HG02759 (cell line): ENCODE measurements around the gene DAO.
"Not testable (repeated sequence)": the region's sequence is repeated elsewhere in the genome, so short reads cannot be mapped to it uniquely, and the experiment has no call there.

ENCODE experiments used
- ATAC-seq: cut with Tn5 transposase; IDR thresholded peaks from one replicate; pipeline ENCODE4 v1.9.1; 2021; ENCODE audit warnings: mild to moderate bottlenecking, moderate library complexity; ENCODE audit not compliant: unreplicated experiment

DAO gene

DNA sequence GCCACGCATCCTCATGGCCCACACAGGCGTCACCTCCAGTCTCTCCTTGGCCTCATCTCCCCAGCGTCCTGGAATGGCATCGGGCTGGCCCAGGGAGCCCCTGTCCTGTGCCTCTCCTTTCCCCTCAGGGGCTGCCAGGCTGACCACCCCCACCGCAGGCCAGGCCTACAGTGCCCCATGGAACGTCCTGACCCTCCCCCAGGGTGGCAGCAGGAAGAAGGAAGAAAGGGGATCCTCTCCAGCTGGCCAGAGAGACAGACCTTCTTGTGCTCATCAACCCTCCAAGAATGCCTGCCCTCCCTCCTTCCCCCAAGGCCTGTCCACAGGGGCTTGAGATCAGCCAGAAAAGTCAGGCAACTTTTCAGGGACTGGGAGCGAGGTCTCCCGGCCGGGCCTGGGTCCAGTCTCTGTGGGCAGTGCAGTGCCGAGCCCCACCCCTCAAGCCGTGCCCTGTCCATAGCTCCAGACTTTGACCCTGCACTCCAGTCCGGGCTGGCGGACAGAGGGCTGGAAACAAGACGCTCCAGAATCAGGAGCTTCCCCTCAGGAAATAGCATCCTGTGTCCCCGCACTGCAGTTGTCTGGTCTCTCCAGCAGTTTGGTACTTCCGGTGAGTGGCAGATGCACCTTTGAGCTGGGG is at the start of gene DAO:
Gene DAO, plus strand, starts transcription at position 478 of the 640 bp plus-strand sequence. CDS start 4,915 bp downstream, outside the sequence.
- ATAC-seq = no peak

- peak; percentile 73 for ATAC-seq
These were observed 48.4 kb upstream of the DAO start for GRCh38 chr12:108831309-108831991.

DNA sequence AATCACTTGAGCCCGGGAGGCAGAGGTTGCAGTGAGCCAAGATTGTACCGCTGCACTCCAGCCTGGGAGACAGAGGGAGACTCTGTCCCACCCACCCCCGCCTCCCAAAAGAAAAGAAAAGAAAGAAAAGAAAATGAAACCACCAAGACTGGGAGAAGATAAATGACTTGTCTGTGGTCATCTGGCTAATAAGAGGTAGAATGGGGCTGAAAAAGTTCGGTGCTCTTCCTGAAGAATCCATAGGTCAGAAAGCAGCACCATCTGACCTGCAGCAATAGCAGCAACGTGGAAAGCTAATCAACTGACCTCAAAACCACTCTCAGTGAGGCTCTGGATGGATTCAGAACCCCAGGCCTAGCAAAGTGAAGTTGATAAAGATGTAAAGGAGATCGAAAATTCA is 47.7 kb upstream of the DAO start:
- no peak for ATAC-seq

DNA sequence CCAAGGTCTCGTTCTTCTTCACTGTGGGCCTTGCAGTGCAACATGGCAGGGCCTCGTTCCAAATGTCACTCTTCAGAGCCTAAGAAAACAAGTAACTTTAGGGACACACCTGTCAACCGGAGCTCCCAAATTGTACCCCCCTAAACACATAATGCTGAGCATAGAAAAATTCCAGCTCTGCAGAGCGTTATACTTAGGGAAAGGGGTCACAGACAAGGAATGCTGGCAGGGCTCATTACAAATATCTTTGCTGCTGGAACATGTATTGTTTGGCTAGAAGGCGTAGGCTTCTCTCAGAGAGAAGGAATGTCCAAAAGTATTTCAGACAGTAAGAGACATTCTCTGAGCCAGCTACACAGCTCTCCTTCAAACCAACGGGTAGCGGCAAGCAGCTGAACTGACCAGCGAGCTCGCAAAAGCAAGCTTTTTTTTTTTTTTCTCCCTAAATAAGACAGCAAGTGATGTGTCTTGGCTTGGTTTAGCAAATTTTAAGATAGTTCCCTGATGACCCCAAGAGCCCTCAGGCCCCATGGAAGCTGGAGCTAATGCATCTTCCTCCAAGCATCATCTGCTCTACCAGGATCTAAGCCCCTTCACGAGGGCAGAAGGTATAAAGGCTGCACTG is 47.0 kb upstream of the DAO start:
- no peak for ATAC-seq

- ATAC-seq = no peak
These were observed 46.5 kb upstream of the DAO start for GRCh38 chr12:108833355-108833733.

- no peak for ATAC-seq
These were observed 46.0 kb upstream of the DAO start for GRCh38 chr12:108833757-108834472.

DNA sequence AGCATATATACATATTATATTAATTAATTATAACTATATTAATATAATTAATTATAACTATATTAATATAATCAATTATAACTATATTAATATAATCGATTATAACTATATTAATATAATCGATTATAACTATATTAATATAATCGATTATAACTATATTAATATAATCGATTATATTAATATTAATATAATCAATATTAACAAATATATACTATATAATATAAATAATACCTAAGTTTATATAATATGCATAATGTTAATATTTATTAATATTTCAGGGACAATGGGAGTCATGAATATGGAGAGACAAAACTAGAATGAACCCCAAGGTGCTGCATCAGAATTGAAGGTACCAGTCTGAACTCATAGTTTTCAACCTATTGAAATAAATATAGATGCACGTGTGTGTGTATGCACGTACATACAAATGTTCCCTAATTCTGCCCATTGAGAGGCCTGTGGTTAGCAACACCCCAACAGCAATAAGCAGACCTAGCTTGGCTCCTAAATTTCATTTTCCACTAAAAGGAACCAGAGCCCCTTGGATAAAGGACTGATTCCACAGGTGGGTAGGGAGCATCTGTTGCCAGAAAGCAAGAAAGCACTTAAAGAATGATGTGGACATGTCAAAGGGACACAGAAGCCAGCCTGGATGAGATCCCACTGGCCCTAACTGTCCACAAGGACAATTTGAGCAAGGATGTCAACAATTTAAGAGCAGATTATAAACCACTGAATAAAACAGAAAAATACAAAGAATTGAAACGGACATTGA is 43.8 kb upstream of the DAO start:
- no peak for ATAC-seq

GRCh38 chr12:108837239-108837638 is 42.7 kb upstream of the DAO start:
- ATAC-seq = no peak

- no peak for ATAC-seq
These were observed 42.2 kb upstream of the DAO start for GRCh38 chr12:108837680-108838079.

- ATAC-seq = peak; percentile 97
These were observed 41.5 kb upstream of the DAO start for GRCh38 chr12:108838194-108839017.

- no peak for ATAC-seq
These were observed 40.6 kb upstream of the DAO start for GRCh38 chr12:108839018-108839889.

DNA sequence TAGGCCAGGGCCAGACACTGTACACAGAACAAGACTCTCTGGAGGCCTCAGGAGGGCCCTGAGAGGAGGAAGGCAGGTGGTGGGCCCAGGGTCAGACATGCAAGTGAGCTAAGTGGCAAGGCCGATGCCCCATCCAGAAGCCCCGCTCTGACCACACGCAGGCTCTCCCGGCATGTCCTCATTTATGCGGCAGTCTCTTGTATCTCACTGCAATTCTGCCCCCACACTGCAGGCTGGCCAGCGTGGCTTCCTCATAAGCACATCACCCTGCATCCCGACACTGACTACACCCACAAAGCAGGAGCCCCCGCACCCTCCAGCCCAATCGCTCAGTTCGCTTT is 40.0 kb upstream of the DAO start:
- no peak for ATAC-seq

DNA sequence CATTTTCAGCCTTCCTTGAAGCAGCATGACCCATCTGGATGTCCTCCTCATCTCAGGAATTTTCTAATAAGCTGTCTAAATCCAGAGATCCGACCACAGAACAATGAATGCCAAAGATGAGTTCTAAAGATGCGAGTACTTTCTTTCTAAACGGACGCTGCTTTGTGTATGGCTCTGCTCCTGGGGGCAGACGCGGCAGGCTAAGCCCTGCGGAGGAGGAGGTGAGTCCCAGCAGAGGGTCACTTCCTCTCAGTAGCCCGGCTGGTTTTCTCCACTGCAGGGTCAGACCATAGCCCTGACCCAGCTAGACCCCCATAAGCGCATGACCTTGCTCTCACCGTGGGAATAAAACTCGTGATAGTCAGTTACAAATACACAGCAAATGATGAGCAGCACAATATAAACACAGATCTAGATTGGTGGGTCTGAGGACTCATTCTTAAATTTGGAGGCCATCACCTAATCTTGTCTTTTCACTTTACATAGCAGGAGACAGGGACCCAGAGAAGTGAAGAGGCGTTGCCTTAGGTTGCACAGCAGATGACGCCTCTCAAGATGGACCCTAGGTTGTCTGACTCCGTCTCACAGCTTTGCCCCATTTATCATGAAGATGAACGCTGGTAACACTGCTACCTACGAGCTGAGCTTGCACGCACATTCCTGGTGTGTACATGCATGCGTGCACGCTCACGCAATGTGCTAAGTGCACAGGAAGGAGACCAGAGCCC is 39.1 kb upstream of the DAO start:
- ATAC-seq = no peak

DNA sequence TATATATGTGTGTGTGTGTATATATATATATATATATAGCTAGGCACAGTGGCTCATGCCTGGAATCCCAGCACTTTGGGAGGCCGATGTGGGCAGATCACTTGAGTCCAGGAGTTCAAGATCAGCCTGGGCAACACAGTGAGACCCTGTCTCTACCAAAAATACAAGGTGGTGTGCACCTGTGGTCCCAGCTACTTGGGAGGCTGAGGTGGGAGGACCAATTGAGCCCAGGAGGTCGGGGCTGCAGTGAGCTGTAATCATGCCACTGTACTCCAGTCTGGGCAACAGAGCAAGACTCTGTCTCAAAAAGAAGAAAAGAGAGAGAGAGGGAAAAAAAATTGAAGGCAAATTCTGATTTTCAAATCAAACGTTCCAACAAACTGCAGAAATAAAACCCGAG is 38.1 kb upstream of the DAO start:
- not testable (repeated sequence) for ATAC-seq

GRCh38 chr12:108842361-108842760 is 37.5 kb upstream of the DAO start:
- no peak for ATAC-seq

DNA sequence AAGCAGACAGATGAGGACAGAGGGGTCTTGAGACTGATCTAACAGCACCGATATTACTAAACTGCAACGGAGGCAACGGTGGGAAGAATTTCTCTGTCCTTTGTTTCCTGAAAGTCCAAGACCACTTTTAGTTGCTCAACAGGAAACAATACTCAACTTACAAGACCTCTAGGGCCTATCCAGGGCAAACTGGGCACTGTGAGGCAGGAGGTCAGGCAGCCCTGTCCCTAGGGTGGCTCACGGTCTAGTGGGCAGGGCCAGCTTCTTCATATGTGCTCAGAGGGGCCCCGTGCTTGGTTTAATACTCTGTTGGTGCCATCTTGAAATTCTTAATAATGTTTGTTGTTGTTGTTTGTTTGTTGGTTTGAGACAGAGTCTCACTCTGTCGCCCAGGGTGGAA is 36.7 kb upstream of the DAO start:
- ATAC-seq = no peak

- no peak for ATAC-seq
These were observed 34.2 kb upstream of the DAO start for GRCh38 chr12:108845696-108846095.

- no peak for ATAC-seq
These were observed 33.6 kb upstream of the DAO start for GRCh38 chr12:108846290-108846701.

GRCh38 chr12:108847705-108848104 is 32.2 kb upstream of the DAO start:
- no peak for ATAC-seq
